Activated CD8-positive, alpha-beta memory T cell treated with anti-CD3 and anti-CD28 coated beads, Interleukin-2, amount 50 U/mL, for 48 hours (primary cell): ENCODE data around the gene HECTD4.
"Not testable (repeated sequence)": the region's sequence is repeated elsewhere in the genome, so short reads cannot be mapped to it uniquely, and the experiment has no call there.

Experiments used
- DNase-seq: peaks from one replicate; pipeline ENCODE4 v3.0.0-alpha.2; 2020

HECTD4 gene

DNA sequence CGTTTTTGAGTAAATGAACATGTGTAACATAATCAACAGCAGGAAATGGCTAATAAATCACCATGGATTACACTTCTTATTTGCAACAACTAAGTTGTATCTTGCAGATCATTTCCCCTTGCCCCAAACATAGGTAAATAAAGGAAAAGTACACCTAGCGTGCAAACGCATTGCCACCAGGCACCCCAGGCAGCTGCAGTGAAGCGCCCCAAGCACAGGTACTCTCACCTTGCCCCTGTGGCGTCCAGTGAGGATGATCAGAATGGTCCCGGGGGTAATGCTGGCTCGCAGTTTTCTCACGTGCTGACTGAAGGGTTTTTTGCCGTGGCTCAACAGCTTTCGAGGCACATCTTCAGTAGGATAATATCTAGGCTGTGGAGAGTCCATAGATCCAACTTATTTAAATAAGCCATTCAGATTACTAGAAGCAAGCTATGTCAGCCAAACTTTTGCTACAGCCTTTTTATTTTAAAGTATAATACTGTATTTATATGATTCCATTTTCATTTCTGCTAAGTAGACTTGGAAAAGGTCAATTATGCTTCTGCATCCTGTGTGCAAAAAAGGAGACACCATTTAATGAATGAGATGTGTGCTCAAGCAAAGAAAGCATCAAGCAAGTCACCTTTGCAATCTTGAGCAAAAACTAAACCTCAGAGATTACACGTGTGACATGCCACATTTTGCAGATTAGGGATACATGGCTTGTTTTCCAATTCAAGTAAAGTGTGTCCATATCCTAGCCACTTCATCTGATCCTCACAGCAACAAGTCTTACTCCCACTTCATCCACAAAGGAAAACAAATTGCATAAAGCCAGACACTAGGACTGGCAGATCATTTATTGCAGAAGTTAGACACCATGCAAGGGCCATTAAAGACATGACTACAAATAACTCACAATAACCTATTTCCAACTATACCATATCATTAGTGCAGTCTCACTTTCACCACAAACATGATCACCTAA lies 24.6 kb upstream of the HECTD4 start:
- DNase-seq = no peak

DNA sequence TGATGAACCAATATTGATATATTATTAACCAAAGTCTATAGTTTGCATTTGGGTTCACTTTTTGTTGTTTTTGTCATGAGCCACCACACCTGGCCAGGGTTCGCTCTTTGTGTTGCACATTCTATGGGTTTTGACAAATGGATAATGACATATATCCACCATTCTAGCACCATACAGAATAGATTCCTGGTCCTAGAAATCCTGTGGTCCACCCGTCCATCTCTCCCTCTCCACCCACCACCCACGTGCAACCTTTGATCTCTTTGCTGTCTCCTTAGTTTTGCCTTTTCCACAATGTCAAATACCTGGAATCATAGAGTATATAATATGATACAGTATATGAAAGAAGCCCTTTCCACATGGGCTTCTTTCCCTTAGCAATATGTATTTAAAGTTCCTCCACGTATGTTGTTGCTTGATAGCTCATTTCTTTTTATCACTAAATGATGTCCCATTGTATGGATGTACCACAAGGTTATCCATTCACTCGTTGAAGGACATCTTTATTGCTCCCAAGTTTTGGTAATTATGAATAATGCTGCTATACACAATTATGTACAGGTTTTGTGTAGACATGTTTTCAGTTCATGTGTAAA lies 19.8 kb upstream of the HECTD4 start:
- DNase-seq = no peak

DNA sequence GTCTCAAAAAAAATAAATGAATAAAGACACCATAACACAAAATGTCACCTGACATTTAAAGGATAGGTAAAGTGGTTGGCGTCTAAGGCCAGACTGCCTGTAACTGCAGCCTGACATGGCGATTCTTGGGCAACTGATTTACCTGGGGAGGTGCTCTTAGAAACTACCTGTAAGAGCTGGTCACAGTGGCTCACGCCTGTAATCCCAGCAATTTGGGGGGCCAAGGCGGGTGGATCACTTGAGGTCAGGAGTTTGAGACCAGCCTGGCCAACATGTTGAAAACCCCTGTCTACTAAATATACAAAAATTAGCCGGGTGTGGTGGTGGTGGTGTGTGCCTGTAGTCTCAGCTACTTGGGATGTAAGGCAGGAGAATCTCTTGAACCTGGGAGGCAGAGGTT lies 18.8 kb upstream of the HECTD4 start:
- DNase-seq = no peak

DNA sequence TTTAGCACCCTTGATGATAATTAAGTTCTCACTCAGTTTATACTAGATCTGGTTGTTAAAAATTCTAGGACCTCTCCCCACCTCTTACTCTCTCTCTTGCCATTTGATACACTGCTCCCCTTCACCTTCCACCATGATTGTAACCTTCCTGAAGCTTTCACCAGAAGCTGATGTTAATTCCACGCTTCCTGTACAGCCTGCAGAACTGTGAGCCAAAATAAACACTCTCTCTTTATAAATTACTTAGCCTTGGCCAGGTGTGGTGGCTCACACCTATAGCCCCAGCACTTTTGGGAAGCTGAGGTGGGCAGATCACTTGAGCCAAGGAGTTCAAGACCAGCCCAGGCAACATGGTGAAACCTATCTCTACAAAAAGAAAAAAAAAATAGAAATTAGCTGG lies 11.1 kb upstream of the HECTD4 start:
- no peak for DNase-seq

DNA sequence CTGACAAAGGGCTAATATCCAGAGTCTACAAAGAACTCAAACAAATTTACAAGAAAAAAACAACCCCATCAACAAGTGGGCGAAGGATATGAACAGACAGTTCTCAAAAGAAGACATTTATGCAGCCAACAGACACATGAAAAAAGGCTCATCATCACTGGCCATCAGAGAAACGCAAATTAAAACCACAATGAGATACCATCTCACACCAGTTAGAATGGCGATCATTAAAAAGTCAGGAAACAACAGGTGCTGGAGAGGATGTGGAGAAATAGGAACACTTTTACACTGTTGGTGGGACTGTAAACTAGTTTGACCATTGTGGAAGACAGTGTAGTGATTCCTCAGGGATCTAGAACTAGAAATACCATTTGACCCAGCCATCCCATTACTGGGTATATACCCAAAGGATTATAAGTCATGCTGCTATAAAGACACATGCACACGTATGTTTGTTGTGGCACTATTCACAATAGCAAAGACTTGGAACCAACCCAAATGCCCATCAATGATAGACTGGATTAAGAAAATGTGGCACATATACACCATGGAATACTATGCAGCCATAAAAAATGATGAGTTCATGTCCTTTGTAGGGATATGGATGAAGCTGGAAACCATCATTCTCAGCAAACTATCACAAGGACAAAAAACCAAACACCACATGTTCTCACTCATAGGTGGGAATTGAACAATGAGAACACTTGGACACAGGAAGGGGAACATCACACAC lies 7.9 kb upstream of the HECTD4 start:
- not testable (repeated sequence) for DNase-seq

DNA sequence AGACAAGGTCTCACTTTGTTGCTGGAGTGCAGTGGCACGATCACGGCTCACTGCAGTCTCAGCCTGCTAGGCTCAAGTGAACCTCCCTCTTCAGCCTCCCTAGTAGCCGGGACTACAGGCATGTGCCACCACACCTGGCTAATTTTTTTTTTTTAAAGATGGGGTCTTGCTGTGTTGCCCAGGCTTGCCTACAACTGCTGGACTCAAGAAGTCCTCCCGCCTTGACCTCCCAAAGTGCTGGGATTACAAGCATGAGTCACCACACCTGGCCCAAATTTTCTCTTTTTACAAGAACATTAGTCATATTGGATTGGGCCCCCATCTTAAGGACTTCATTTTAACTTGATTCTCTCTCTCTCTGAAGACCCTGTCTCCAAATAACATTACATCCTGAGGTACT lies 7.0 kb upstream of the HECTD4 start:
- DNase-seq = no peak

DNA sequence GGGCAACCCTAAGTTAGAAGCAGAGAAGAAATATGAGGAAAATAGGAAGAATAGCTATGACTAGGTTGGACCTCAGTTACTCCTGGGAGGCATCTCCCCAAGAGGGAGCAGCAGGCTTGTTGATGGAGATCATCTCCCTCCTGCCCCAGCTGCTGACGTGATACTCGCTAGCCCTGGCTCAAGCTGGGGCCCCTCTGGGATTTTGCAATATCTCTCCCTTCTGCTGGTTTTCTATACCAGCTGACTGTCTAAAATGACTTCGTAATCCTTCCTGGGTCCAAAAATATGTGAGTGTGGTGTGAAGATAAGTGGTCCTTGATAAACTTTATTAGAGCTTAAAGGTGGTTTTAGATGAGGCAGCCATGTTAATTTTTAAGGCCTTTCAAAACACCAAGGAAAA lies 4.5 kb upstream of the HECTD4 start:
- DNase-seq = no peak

DNA sequence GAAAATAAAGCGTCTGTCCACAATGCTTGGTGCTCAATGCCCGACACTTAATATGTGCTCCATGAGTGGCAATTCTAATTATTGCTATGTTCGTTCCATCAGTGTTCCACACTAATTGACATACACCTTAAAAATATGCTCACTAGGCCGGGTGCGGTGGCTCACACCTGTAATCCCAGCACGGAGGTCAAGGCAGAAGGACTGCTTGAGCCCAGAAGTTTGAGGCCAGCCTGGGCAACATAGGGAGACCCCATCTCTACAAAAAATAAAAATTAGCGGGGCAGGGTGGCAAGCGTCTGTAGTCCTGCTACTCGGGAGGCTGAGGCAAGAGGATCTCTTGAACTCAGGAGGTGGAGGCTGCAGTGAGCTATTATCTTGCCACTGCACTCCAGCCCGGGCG lies 635 bp upstream of the HECTD4 start:
- DNase-seq = no peak

DNA sequence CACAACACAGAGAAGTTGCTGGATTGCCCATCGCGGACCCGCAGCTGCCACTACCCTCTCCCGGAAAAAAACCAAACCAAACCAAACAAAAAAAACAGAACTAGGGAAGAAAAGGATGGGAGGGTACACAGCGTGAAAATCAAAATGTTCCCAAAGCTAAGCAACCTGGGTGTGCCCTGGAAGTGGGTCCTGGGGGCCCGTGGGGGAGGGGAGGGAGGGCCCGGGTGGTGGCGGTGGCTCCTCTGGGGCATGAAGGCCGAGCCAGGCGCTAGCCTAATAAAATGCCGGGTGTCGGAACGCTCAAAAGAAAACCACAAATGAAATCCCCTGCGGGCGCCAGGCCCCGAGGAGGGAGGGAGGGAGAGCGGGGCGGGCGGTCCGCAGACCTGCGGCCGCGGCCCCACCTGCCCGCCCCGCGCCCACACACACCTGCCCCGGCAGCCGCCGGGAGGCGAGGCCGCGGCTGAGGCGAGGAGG lies 787 bp downstream of the HECTD4 start:
- DNase-seq = no peak

DNA sequence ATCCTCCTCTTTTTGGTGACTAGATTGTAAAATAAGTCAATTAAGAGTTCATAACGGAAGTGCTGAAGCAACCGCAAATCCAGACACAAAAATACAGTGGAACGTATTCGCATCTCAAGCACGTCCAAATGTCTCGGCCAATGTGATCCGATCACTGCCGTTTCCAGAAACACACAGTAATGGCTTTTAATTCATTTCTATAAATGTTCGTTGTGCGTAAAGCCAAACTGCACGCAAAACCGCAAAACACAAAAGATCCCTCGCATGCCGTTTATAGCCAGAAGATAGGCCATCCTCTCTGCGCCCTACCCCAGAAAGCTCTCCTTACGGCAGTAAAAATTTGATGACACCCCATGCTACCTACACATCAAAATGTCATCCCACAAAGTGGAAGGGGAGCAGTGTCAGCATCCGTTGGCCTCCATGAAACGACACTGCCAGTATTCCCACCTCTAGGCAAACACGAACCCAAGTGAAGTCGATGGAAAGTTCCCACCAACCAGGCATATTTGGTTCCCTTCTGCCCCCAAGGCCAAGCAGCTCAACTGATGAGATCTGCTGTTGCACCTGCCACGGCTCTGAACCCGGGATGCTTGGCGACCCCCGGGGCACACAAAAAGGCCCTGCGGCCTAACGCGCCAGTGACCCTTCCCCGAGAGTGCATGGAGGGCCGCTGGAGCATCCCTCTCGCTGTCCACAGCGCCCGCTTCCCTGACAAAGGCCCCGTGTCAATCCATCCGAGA lies 1.4 kb downstream of the HECTD4 start:
- no peak for DNase-seq

DNA sequence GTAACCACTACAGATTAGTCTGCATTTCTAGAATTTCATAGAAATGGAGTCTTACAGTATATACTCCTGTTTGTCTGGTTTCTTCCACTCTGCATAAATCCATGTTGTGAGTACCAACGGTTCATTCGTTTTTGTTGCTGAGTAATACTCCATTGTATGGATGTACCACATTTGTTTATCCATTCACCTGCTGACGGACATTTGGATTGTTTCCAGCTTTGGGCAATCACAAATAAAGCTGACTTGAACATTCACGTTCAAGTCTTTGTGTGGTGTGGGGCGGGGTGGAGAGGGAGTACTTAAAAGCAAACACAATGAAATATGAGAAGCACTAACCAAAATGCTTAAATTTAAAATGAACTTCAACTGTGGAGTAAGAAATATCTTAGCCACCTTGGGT lies 7.1 kb downstream of the HECTD4 start:
- no peak for DNase-seq

DNA sequence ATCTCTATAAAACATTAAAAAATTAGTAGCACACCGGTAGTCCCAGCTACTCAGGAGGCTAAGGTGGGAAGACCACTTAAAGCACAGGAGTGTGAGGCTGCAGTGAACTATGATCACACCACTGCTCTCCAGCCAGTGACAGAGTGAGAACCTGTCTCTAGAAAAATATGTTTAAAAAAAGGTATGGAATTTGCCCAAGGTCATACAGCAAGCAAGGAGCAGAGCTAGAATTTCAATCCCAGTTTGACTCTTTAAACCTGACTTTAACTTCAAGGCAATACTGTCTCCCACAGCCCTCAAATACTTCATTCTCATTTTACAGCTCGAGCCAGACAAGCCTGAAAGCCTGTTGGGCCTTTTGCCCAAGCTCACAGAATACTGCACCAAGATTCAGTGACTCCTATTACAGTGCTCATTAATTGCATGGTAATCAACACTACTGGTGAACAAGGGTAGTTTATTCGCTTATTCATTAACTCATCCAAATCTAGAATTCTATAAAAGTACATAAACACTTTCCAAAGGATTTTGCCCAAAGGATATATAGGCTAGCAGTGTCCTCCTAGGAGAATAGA lies 8.0 kb downstream of the HECTD4 start:
- no peak for DNase-seq

DNA sequence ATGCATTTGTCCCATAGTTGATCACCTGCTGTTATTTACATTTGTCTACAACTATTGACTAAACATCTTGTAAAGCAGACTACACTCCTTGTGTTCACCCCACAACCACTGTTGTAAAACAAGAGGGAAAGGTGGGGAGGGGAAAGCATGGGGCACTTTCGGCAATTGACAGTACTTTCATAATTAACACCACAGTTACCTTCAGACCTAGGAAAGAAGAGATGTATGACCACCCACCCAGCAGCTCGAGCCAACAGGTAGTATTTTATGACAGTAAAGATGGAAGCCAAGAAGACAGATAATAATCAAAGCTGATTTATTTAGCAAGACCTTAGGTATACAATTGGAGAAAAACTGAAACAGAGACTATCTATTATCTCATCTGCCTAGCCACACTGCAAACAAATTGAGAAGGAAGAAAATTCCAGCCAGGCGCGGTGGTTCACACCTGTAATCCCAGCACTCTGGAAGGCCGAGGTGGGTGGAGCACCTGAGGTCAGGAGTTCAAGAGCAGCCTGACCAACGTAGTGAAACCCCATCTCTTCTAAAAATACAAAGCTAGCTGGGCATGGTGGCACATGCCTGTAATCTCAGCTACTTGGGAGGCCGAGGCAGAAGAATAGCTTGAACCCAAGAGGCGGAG lies 11.2 kb downstream of the HECTD4 start:
- no peak for DNase-seq

DNA sequence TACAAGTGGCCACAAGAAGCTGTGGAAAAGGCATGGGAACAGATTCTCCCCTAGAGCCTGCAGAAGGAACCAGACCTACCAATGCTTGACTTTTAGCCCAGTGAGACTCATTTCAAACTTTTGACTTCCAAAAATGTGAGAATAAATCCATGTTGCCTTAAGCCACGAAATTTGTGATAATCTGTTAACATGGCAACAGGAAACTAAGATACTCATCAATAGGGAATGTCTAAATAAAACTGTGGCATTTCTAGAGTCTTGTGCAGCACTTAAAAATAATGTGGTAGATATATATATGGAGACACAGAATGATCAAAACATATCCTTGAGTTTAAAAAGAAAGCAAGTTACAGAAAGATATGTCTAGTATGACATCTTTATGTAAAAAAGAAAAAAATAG lies 12.0 kb downstream of the HECTD4 start:
- no peak for DNase-seq

DNA sequence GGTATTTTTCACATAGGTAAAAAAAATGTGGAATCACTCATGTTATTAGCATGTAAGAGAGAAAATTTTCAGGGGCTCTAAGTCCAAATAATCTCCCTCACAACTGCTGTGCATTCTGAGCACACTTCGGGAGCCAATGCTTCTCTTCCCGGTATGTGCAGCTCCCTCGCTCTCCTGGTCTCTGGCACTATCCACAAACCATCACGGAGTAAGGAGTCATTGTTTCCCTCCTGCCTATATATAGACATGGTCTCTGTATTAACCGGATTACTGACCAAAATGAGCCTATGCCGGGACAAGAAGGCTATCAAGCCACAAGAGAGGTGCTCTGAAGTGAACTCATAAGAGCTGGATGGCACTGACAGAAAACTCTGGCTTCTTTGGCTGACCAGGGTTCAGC lies 13.4 kb downstream of the HECTD4 start:
- DNase-seq = no peak

DNA sequence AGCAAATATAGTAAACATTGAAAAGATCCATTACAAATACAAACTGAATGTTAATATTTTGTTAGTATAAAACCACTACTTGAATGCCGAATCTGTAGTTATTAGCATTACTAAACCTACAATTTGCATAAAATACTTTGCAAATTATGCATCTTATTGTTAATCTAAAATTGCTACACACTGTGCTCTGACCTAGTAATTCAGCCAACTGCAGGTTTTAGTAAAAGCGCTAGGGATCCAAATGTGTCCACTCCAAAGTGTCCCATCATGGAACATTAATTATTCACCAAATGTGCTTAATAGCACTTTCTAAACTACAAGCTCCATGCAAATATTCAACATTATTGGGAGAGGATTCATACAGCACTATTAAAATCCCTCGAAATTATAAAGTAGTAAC lies 14.3 kb downstream of the HECTD4 start:
- no peak for DNase-seq

DNA sequence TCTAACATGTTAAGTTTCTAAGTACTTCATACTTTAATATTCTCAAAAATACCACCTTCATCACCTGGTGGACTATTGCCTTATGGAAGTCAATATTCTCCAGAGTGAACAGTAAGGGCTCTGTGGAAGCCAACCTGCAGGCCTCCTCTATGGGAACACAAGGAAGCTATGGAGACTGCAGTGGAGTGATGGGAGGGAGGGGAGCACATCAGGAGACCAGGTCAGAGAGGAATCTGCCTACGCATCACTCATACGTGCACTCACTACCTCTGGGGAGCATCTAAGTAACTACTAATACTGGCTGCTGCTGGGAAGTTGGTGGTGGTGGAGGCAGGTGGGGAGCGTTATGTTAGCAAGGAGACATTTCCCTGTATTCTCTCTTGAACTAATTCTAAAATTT lies 19.9 kb downstream of the HECTD4 start:
- no peak for DNase-seq

DNA sequence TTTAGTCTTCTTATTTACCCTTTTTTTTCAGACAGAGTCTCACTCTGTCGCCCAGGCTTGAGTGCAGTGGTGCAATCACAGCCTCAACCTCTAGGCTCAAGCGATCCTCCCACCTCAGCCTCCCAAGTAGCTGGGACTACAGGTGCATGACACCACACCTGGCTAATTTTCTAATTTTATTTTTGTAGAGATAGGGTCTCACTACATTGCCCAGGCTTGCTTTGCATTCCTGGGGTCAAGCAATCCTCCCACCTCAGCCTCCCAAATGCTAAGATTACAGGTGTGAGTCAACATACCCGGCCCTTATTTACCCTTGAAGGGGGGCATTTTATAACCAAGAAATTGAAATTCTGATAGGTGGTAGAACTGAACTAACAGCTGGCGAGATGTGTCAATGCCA lies 21.0 kb downstream of the HECTD4 start:
- no peak for DNase-seq

DNA sequence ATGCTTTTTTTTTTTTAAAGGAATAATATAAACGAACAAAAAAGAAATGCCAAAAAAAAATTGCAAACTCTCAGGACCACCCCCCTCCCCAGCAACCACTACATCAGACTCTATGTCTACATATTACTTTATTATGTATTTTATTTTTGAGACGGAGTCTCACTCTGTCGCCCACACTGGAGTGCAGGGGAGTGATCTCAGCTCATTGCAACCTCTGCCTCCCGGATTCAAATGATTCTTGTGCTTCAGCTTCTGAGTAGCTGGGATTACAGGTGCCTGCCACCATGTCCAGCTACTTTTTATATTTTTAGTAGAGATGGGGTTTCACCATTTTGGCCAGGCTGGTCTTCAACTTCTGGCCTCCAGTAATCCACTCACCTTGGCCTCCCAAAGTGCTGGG lies 22.9 kb downstream of the HECTD4 start:
- no peak for DNase-seq

DNA sequence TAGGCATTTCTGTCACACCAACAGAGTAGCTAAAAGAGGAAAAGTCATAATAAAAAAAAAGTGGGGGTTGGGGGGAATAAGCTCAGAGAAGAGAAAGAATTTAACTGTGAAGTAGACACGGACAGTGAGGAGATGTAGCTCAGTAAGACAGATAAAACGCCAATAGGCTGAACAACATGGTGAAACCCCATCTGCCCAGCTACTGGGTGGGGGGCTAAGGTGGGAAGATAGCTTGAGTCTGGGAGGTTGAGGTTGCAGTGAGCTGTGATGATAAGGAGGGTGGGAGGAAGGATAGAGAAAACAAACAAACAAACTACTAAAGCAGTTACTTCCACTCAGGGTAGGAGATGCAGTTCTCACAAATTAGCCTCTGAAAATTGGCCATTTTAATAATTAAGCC lies 25.0 kb downstream of the HECTD4 start:
- no peak for DNase-seq

DNA sequence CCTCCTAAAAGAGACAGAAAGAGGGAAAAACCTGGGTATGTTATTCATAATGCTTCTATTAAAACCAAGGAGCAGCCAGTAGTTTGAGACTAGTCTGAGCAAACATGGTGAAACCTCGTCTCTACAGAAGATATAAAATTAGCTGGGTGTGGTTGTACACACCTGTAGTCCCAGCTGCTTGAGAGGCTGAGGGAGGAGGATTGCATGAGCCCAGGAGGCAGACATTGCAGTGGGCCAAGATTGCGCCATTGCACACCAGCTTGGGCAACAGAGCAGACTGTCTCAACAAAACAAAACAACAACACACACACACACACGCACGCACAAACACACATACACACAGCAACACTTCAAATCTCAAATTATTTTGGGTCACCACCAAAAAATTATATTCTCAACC lies 27.8 kb downstream of the HECTD4 start:
- no peak for DNase-seq

DNA sequence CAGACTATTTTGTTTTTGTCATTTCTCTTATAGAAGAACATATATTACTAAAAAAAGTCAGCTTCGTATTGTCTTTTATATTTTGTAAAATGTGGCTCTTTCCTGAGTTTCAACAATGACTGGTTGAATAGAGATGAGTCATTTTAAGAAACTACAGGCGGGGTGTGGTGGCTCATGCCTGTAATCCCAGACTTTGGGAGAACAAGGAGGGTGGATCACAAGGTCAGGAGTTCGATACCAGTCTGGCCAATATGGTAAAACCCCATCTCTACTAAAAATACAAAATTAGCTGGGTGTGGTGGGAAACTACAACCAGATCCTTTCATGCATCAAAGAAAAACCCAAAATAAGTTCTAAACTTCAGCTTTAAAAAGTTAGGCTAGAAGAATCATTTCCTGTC lies 28.8 kb downstream of the HECTD4 start:
- no peak for DNase-seq
